ENCODE measurements around the gene TRHDE.

TRHDE gene

GRCh38 chr12:72270961-72271360 is 1.2 kb upstream of the TRHDE start (continued):
- TF ChIP-seq ZNF148 (tag by site-specific recombination; IDR thresholded peaks at IDR 0.05; ENCODE audit: borderline replicate concordance) = no peak
- no peak for TF ChIP-seq ZNF670 (tag by site-specific recombination; IDR thresholded peaks at IDR 0.05; ENCODE audit: low read depth)
- TF ChIP-seq ZNF292 (tag by site-specific recombination; IDR thresholded peaks at IDR 0.05; ENCODE audit: borderline replicate concordance, low read depth) = no peak
- no peak for TF ChIP-seq GLIS2 (tag by site-specific recombination; IDR thresholded peaks at IDR 0.05)

GRCh38 chr12:72271451-72272090 is 599 bp upstream of the TRHDE start:
- no peaks in the 10 kb centered on the region for H3K9me3 ChIP-seq (ENCODE audit: control insufficient read depth, insufficient read depth, low read depth, low read length)
- ChIA-PET POLR2A (no interaction called here), CTCF (interaction anchor here (0.6 to 1.0 kb wide), 2 partner anchors 13 to 382 kb away, joined by 3 read pairs; no protein-coding TSS in a partner anchor)
- H3K4me1 ChIP-seq (ENCODE audit: control insufficient read depth, insufficient read depth, low read length) = no peaks in the 10 kb centered on the region; the same call in 1 of the 2 replicates
- no peaks in the 10 kb centered on the region for H3K36me3 ChIP-seq (ENCODE audit: control insufficient read depth in 2 of 2, insufficient read depth in 1 of 2, low read length in 2 of 2)
- no peak for TF ChIP-seq KLF8 (tag by site-specific recombination; IDR thresholded peaks at IDR 0.05)
- no peak for TF ChIP-seq ZNF48 (tag by site-specific recombination; IDR thresholded peaks at IDR 0.05)
- peak; percentile 64; the same call in 1 of the 2 replicates for TF ChIP-seq ZBTB17 (tag by site-specific recombination; IDR thresholded peaks at IDR 0.05)
- TF ChIP-seq ZNF549 (tag by site-specific recombination; IDR thresholded peaks at IDR 0.05) = no peak
- TF ChIP-seq ZNF24 (tag by site-specific recombination; IDR thresholded peaks at IDR 0.05) = no peak
- TF ChIP-seq ZSCAN4 (tag by site-specific recombination; IDR thresholded peaks at IDR 0.05) = peak; percentile 79
- no peak for TF ChIP-seq ZNF398 (tag by site-specific recombination; IDR thresholded peaks at IDR 0.05)
- TF ChIP-seq HOXC10 (CRISPR knock-in tag; IDR thresholded peaks at IDR 0.05) = no peak
- no peak overlapping the region for H3K27ac ChIP-seq (ENCODE audit: extremely low read depth, low read depth, low read length)
- H3K4me3 ChIP-seq (ENCODE audit: low read depth, low read length) = peak overlapping the region; percentile 37

GRCh38 chr12:72272731-72273498 is 745 bp downstream of the TRHDE start:
- Histone ChIP-seq H3K36me3 (ENCODE audit: control insufficient read depth in 2 of 2, insufficient read depth in 1 of 2, low read length in 2 of 2) (no peaks in the 10 kb centered on the region), H3K4me3 (ENCODE audit: low read depth, low read length) (peak overlapping the region; percentile 37), H3K9me3 (ENCODE audit: control insufficient read depth, insufficient read depth, low read depth, low read length) (no peaks in the 10 kb centered on the region), H3K4me1 (ENCODE audit: control insufficient read depth, insufficient read depth, low read length) (no peaks in the 10 kb centered on the region; the same call in 1 of the 2 replicates), H3K27ac (ENCODE audit: extremely low read depth, low read depth, low read length) (no peak overlapping the region)
- ChIA-PET CTCF (interaction anchor here (0.5 to 1.1 kb wide), 5 partner anchors 10 to 1136 kb away, joined by 3 to 5 read pairs (median 3); no protein-coding TSS in a partner anchor), POLR2A (no interaction called here)
- TF ChIP-seq ZNF202 (tag by site-specific recombination; IDR thresholded peaks at IDR 0.05; ENCODE audit: borderline replicate concordance) (0 out of 2 replicates have a peak, but pooled peaks have one; percentile 8), SETDB1 (IDR thresholded peaks at IDR 0.05; ENCODE audit: insufficient read length, low read length) (no peak)
